Fibroblast of lung (primary cell): ENCODE results near the gene KCTD5. TPM values are rescaled to one million over a fixed set of nuclear protein-coding genes. Genes with fewer than 3 reads are reported as not detected.
"Not testable (repeated sequence)": the region's sequence is repeated elsewhere in the genome, so short reads cannot be mapped to it uniquely, and the experiment has no call there.

Experiments
- DNase-seq, 2 donors: peaks; one replicate each; pipeline versions ENCODE4 v3.0.0 to v3.0.0-alpha.2; 2010; ENCODE audit warnings: low read depth in 2 of 2
- H2AFZ ChIP-seq: 2 replicates; pipeline ENCODE4 v1.5.1; 2012; ENCODE audit warnings: low read length, control low read depth, inconsistent platforms
- H3K27ac ChIP-seq: 2 replicates; pipeline ENCODE4 v1.5.1; 2011; ENCODE audit warnings: low read length, control low read depth; ENCODE audit not compliant: insufficient read depth
- H3K27me3 ChIP-seq: 2 replicates; pipeline ENCODE4 v1.5.1; 2011; ENCODE audit warnings: mild to moderate bottlenecking, low read length; ENCODE audit not compliant: control insufficient read depth, insufficient read depth
- H3K36me3 ChIP-seq: 2 replicates; pipeline ENCODE4 v1.5.1; 2011; ENCODE audit warnings: low read length; ENCODE audit not compliant: control insufficient read depth, insufficient read depth
- H3K4me1 ChIP-seq: 2 replicates; pipeline ENCODE4 v1.5.1; 2011; ENCODE audit warnings: low read length; ENCODE audit not compliant: control insufficient read depth, insufficient read depth; ENCODE audit errors: extremely low read depth
- H3K4me2 ChIP-seq: 2 replicates; pipeline ENCODE4 v1.5.1; 2011; ENCODE audit warnings: low read length, control low read depth; ENCODE audit not compliant: insufficient read depth; ENCODE audit errors: extremely low read depth
- H3K4me3 ChIP-seq, 4 experiments: fragments of 200-600 bp in 1 of 4; sonication (generic) in 1 of 4; replicated peaks in 1 of 4; 2 replicates each; pipeline ENCODE4 v1.5.1; 2011 to 2016; ENCODE audit warnings: low read length in 4 of 4, low read depth in 3 of 4, mild to moderate bottlenecking in 3 of 4, control low read depth in 2 of 4, inconsistent platforms in 1 of 4, mixed read lengths in 1 of 4; ENCODE audit not compliant: insufficient read depth in 1 of 4; ENCODE audit errors: control extremely low read depth in 1 of 4
- H3K79me2 ChIP-seq: 2 replicates; pipeline ENCODE4 v1.5.1; 2012; ENCODE audit warnings: mild to moderate bottlenecking, low read length, inconsistent platforms; ENCODE audit not compliant: control insufficient read depth, insufficient read depth
- H3K9ac ChIP-seq: 2 replicates; pipeline ENCODE4 v1.5.1; 2011; ENCODE audit warnings: mild to moderate bottlenecking, low read length, control low read depth; ENCODE audit not compliant: insufficient read depth
- H3K9me3 ChIP-seq: 2 replicates; pipeline ENCODE4 v1.5.1; 2012; ENCODE audit warnings: low read depth, low read length; ENCODE audit not compliant: control insufficient read depth, insufficient read depth
- H4K20me1 ChIP-seq: 2 replicates; pipeline ENCODE4 v1.5.1; 2011; ENCODE audit warnings: low read length; ENCODE audit not compliant: control insufficient read depth, insufficient read depth; ENCODE audit errors: extremely low read depth
- EZH2 ChIP-seq: IDR thresholded peaks from 2 replicates; pipeline ENCODE4 v1.5.1; 2012; ENCODE audit warnings: low read length, control low read depth, mild to moderate bottlenecking; ENCODE audit errors: missing control alignments
- polyA plus RNA-seq, 2 donors: library from polyadenylated mRNA; depleted of rRNA in 1 of 2; stranded (reverse) in 1 of 2; unstranded in 1 of 2; fragments of >200 nt; gene quantifications; 2 replicates each; pipeline ENCODE4 v1.2.1, GENCODE V29; 2011 to 2012; ENCODE audit warnings: missing spikeins in 1 of 2
- total RNA-seq: library from RNA; depleted of rRNA; stranded (reverse); fragments of >200 nt; gene quantifications from 2 replicates; pipeline ENCODE4 v1.2.1, GENCODE V29; 2014
- TF ChIP-seq, protein P1 (sequence below), 2 donors: IDR thresholded peaks in 1 of 2; conservative IDR thresholded peaks in 1 of 2; 1 replicate in 1 of 2; 2 replicates in 1 of 2; pipeline ENCODE4 v1.5.1; 2011 to 2012; ENCODE audit warnings: low read length in 2 of 2, control low read depth in 1 of 2, inconsistent platforms in 1 of 2, low read depth in 1 of 2, mild to moderate bottlenecking in 1 of 2

The KCTD5 gene
- total and polyA plus RNA-seq, 2 donors (not counting 1 experiment from before 2014, with no cell fraction given): 21.6 to 25.9 TPM

DNA sequence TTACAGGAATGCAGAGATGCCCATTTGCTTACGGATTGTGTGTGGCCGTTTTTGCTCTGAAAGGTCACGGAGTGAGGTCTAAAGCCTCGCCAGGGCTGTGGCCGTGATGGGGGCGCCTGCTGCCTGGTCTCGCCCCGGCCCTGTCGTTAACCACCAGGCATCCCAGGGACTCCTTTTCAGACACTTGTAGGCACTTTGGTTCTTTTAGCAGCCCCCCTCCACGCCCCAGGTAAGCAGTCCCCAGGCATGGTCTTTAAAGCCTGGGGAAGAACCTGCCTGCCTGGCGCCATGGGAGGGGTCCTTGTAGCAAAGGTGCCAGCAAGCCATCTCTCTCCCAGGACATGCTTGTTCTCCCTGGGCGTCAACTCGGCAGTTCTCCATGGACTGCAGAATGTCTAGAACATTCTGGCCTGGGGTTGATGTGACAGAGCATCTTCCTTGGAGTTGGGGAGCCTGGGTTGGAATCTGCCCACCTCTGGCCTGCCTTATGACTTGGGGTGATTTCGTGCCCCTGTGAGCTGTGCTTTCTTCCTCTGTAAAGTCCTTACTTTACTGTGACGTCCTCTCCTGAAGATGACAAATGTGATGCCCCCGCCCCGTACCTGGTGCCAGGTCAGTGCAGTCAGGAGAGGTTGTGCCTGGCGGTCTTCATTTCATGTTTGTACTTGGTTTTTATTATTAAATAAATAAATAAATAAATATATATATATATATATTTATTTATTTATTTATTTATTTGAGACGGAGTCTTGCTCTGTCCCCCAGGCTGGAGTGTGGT lies 5.4 kb downstream of the KCTD5 start:
- no peaks in the 10 kb centered on the region for H3K27me3 ChIP-seq
- H3K4me3 ChIP-seq: no peak overlapping the region
- no peak overlapping the region for H2AFZ ChIP-seq
- no peak for TF ChIP-seq EZH2
- TF ChIP-seq, protein P1, sequence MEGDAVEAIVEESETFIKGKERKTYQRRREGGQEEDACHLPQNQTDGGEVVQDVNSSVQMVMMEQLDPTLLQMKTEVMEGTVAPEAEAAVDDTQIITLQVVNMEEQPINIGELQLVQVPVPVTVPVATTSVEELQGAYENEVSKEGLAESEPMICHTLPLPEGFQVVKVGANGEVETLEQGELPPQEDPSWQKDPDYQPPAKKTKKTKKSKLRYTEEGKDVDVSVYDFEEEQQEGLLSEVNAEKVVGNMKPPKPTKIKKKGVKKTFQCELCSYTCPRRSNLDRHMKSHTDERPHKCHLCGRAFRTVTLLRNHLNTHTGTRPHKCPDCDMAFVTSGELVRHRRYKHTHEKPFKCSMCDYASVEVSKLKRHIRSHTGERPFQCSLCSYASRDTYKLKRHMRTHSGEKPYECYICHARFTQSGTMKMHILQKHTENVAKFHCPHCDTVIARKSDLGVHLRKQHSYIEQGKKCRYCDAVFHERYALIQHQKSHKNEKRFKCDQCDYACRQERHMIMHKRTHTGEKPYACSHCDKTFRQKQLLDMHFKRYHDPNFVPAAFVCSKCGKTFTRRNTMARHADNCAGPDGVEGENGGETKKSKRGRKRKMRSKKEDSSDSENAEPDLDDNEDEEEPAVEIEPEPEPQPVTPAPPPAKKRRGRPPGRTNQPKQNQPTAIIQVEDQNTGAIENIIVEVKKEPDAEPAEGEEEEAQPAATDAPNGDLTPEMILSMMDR (conservative IDR thresholded peaks at IDR 0.05 in 1 of 2, IDR thresholded peaks at IDR 0.05 in 1 of 2; ENCODE audit: low read depth in 1 of 2, low read length in 2 of 2): no peak
- no peak overlapping the region for H3K9ac ChIP-seq
- peaks cover 4% of the 10 kb centered on the region for H3K36me3 ChIP-seq
- DNase-seq: no peak
- H3K9me3 ChIP-seq: no peaks in the 10 kb centered on the region
- H3K27ac ChIP-seq: no peak overlapping the region
- no peak overlapping the region for H3K4me2 ChIP-seq
- peaks cover 49% of the 10 kb centered on the region for H3K79me2 ChIP-seq
- peaks cover 10% of the 10 kb centered on the region for H3K4me1 ChIP-seq
- no peaks in the 10 kb centered on the region for H4K20me1 ChIP-seq

DNA sequence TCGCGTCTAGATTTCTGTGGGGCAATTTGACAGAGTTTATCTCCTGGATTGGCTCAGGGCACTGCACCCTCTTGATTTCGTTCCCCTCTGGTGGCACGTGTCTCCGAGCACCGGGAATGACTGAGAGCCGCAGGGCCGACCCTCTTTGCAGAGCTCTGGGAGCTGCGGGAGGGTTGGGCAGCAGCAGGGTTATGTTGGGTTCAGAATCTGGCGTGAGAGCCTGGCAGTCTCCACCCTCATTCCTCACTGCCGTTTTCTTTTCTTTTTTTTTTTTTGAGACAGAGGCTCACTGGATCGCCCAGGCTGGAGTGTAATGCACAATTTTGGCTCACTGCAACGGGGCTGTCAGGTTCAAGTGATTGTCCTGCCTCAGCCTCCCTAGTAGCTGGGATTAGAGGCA lies 7.1 kb downstream of the KCTD5 start:
- not testable (repeated sequence) for H4K20me1 ChIP-seq, H3K9ac ChIP-seq, H3K27me3 ChIP-seq, H3K27ac ChIP-seq, H3K4me3 ChIP-seq, H3K36me3 ChIP-seq, H3K9me3 ChIP-seq, H2AFZ ChIP-seq, DNase-seq, H3K4me2 ChIP-seq
- H3K4me1 ChIP-seq: peaks cover 12% of the 10 kb centered on the region
- H3K79me2 ChIP-seq: peaks cover 49% of the 10 kb centered on the region

DNA sequence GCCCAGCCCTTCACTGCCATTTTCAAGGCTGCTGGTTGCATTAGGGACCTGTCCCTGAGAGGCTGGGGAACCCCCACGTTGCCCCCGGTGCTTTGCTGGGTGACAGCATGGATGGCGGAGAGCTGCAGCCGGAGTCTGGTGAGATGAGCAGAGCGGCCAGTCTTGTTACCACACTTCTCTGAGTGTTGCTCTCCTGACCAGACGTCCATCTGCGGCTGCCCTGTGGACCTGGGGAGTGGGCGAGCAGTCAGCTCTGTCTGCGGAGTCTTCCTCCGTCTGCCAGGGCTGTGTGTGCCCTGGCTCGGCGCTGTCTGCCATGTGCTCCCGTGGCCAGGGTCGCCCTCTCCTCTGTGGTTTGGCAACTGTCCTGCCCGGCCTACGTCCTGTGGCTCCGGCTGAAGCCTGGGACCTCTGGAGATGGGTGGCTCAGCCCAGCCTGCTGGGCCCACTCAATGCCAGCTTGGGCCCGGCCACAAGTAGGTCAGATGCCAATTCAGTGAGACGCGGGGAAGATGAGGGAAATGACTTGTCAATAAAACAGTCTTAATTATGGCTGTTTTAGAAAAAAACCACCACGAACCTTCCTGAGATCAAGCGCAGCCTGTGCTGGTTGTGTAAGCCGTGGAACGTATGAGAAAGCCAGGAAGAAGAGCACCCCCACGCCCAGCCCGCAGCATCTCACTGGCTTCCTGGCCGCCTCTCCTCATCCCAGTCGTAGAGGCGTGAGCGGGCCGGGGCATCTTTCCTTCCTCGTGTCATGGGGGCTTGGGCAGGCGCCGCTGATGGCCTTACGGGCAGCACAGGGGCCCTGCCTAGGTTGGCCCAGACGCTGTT lies 7.9 kb downstream of the KCTD5 start:
- H3K27me3 ChIP-seq: no peaks in the 10 kb centered on the region
- H3K9me3 ChIP-seq: no peaks in the 10 kb centered on the region
- H3K4me3 ChIP-seq: no peak overlapping the region
- peaks cover 4% of the 10 kb centered on the region for H3K36me3 ChIP-seq
- peaks cover 44% of the 10 kb centered on the region for H3K79me2 ChIP-seq
- no peaks in the 10 kb centered on the region for H4K20me1 ChIP-seq
- H3K27ac ChIP-seq: no peak overlapping the region
- TF ChIP-seq, protein P1 (conservative IDR thresholded peaks at IDR 0.05 in 1 of 2, IDR thresholded peaks at IDR 0.05 in 1 of 2; ENCODE audit: low read depth in 1 of 2, low read length in 2 of 2): no peak
- TF ChIP-seq EZH2: no peak
- no peak overlapping the region for H2AFZ ChIP-seq
- no peak overlapping the region for H3K4me2 ChIP-seq
- peak in 1 of 2 donors; percentile 55 for DNase-seq
- no peak overlapping the region for H3K9ac ChIP-seq
- peaks cover 12% of the 10 kb centered on the region for H3K4me1 ChIP-seq
